SK-N-MC (cell line): ENCODE results near the gene TUBAL3.

ENCODE experiments used
- DNase-seq: peaks from one replicate; pipeline ENCODE4 v3.0.0-alpha.2; 2011; ENCODE audit warnings: low read depth, low spot score
- H3K27ac ChIP-seq: fragments of 200-600 bp; sonication (generic); 2 replicates; pipeline ENCODE4 v1.5.1; 2016; ENCODE audit warnings: mixed run types
- H3K36me3 ChIP-seq: fragments of 200-600 bp; sonication (generic); 2 replicates; pipeline ENCODE4 v1.6.1; 2017; ENCODE audit warnings: antibody characterized with exemption, low read length, mixed read lengths; ENCODE audit not compliant: insufficient read depth
- H3K4me3 ChIP-seq: fragments of 200-600 bp; sonication (generic); 2 replicates; pipeline ENCODE4 v1.5.1; 2016
- H3K9ac ChIP-seq: fragments of 200-600 bp; sonication (generic); 2 replicates; pipeline ENCODE4 v1.8.0; 2017; ENCODE audit warnings: mixed run types, mixed read lengths; ENCODE audit not compliant: insufficient read length
- H3K9me3 ChIP-seq: fragments of 200-600 bp; sonication (generic); 2 replicates; pipeline ENCODE4 v1.6.1; 2017; ENCODE audit warnings: low read depth, mild to moderate bottlenecking, antibody characterized with exemption, low read length, moderate library complexity, mixed read lengths
- EZH2 ChIP-seq: fragments of 200-600 bp; sonication (generic); IDR thresholded peaks from one replicate; pipeline ENCODE4 v1.6.1; 2017; ENCODE audit warnings: antibody characterized with exemption
- FOXP2 ChIP-seq: optimal IDR thresholded peaks from 2 replicates; pipeline ENCODE3; 2011; ENCODE audit warnings: mild to moderate bottlenecking, moderate library complexity; ENCODE audit not compliant: insufficient read depth; ENCODE audit errors: extremely low read length, control extremely low read depth
- POLR2AphosphoS5 ChIP-seq: IDR thresholded peaks from 2 replicates; pipeline ENCODE4 v1.6.1; 2012; ENCODE audit warnings: mild to moderate bottlenecking, low read depth, low read length, borderline replicate concordance

Gene TUBAL3

DNA sequence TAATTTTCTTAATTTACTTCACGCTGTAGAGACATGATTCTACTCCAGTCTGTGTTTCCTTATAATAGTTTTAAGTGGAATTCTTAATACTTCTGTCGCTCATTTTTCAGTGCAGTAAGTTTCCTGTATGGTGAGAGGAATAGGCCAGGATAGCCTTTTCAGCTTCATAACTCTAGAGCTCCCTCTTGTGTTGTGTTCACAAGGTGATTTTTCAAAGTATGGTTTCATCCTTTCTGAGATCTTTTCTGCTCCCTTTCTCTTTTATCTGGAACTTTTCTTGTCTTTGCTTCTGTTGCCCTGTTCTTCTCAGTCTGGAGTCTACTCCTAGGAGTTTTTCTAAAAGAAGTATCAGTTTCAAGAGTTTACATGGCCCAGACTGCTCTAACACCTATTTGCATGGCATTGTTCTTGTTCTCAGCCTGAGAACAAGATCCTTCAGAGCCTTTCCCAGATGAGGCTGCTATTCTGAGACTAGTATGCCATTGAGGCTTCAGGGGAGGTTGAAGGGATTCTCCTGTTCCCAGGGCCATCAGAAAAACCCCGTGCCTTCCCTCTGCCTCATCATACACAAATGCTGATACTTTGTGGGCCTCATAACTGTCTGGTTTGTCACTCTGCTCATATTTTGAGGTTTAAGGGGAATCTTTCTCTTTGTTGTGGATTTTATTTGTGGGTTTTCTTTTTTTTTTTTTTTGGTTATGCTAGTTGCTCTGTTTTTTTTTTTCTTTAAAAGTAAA, 29.6 kb upstream of the TUBAL3 start:
- no peak for DNase-seq
- Histone ChIP-seq H3K27ac (no peak overlapping the region), H3K9ac (no peak overlapping the region), H3K4me3 (no peak overlapping the region), H3K36me3 (peaks cover 10% of the 10 kb centered on the region), H3K9me3 (no peaks in the 10 kb centered on the region)
- TF ChIP-seq EZH2 (no peak), FOXP2 (no peak), POLR2AphosphoS5 (no peak)

DNA sequence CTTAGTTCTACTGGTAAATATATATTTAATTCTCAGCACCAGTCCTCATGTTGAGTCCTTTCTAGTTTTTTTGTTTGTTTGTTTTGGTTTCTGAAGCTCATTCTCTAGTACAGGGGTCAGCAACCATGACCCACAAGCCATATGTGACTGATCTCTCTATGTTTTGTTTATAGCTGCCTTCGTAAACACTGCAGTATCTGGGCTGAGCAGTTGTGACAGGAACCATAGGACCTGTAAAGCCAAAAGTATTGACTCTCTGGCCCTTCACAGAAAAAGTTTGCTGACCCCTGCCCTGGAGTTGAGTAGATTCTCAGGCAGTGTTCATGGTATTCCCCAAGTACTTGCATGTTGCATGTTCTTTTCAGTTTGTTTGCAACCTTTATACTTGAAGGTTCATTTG, 28.6 kb upstream of the TUBAL3 start:
- Histone ChIP-seq H3K4me3 (no peak overlapping the region), H3K27ac (no peak overlapping the region), H3K9ac (no peak overlapping the region), H3K9me3 (no peaks in the 10 kb centered on the region), H3K36me3 (peaks cover 13% of the 10 kb centered on the region)
- no peak for TF ChIP-seq POLR2AphosphoS5
- TF ChIP-seq FOXP2: no peak
- TF ChIP-seq EZH2: no peak
- no peak for DNase-seq

- no peak overlapping the region for H3K9ac ChIP-seq
- no peaks in the 10 kb centered on the region for H3K9me3 ChIP-seq
- peaks cover 13% of the 10 kb centered on the region for H3K36me3 ChIP-seq
- no peak overlapping the region for H3K4me3 ChIP-seq
- TF ChIP-seq POLR2AphosphoS5 (no peak), EZH2 (no peak), FOXP2 (no peak)
- H3K27ac ChIP-seq: peak overlapping the region; percentile 42; the same call in 1 of the 2 replicates
- no peak for DNase-seq
Observed at GRCh38 chr10:5428133-5428532, 23.5 kb upstream of the TUBAL3 start.

DNA sequence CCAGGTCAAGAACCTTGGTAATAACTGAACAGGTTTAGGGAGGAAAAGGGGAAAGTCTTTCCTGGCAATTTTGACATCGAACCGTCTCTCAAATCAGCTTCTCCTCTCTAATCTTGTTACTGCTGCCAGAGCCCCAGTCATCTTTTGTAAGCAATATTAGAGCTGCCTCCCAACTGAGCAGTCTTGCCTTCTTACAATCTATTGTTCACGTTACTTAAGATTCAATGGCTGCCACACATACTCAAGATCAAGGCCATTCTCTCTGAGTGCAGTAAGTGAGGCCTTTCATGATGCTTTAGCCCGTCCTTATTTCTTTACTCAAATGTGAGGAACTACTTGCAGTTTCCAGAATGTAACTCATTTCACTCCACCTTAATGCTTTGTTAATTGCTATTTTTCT, 20.1 kb upstream of the TUBAL3 start:
- H3K27ac ChIP-seq: no peak overlapping the region
- H3K4me3 ChIP-seq: no peak overlapping the region
- no peaks in the 10 kb centered on the region for H3K9me3 ChIP-seq
- no peak overlapping the region for H3K9ac ChIP-seq
- DNase-seq: no peak
- peaks cover 5% of the 10 kb centered on the region; the same call in 1 of the 2 replicates for H3K36me3 ChIP-seq
- TF ChIP-seq EZH2: no peak
- TF ChIP-seq FOXP2: no peak
- TF ChIP-seq POLR2AphosphoS5: no peak

DNA sequence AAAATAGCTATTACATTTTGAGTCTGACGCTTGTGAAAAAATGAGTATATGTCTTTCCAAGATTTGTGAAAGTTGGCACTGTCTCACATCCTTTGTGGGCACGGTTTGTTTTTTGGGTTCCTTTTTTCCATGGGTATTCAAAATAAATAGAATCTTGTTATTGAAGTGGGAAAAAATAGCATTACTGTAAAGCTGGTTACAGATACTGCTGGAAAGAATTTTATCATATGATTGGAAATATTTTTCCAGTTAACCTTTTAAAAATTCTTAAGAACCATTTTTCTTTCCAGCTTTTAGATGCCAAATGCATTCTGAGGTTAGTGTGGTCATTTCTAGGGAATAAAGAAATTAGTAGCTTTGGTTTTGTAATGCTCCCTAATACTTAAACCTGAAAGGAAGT, 19.1 kb upstream of the TUBAL3 start:
- Histone ChIP-seq H3K9ac (no peak overlapping the region), H3K4me3 (no peak overlapping the region), H3K27ac (no peak overlapping the region), H3K36me3 (no peaks in the 10 kb centered on the region), H3K9me3 (no peaks in the 10 kb centered on the region)
- TF ChIP-seq FOXP2: no peak
- no peak for TF ChIP-seq EZH2
- no peak for TF ChIP-seq POLR2AphosphoS5
- no peak for DNase-seq

GRCh38 chr10:5419466-5420094, 15.0 kb upstream of the TUBAL3 start:
- H3K36me3 ChIP-seq: no peaks in the 10 kb centered on the region
- no peak overlapping the region for H3K27ac ChIP-seq
- H3K9ac ChIP-seq: no peak overlapping the region
- no peak for TF ChIP-seq FOXP2
- no peak for TF ChIP-seq EZH2
- no peak for TF ChIP-seq POLR2AphosphoS5
- no peak for DNase-seq
- no peaks in the 10 kb centered on the region for H3K9me3 ChIP-seq
- H3K4me3 ChIP-seq: no peak overlapping the region

- Histone ChIP-seq H3K4me3 (no peak overlapping the region), H3K27ac (no peak overlapping the region), H3K36me3 (no peaks in the 10 kb centered on the region), H3K9me3 (no peaks in the 10 kb centered on the region), H3K9ac (no peak overlapping the region)
- DNase-seq: no peak
- TF ChIP-seq EZH2 (no peak), FOXP2 (no peak), POLR2AphosphoS5 (no peak)
Observed at GRCh38 chr10:5418584-5418983, 14.0 kb upstream of the TUBAL3 start.

DNA sequence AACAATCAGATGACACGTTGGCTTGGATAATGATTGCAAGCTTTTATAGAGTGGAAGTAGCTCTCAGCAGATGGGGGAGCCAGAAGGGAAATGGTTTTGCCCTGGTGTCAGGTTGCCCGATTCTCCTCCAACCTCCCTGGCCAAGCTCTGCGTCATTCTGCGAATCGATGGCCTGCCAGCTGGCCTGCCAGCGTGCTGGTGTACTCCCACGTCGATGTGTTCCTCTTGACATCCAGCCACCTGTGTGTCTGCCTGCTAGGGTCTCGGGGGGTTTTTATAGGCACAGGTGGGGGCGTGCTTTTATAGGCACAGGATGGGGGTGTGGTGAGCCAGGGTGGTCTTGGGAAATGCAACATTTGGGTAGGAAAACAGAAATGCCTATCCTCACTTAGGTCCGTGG, 12.4 kb upstream of the TUBAL3 start:
- no peak for TF ChIP-seq FOXP2
- no peak for TF ChIP-seq POLR2AphosphoS5
- no peak for TF ChIP-seq EZH2
- DNase-seq: no peak
- no peaks in the 10 kb centered on the region for H3K36me3 ChIP-seq

GRCh38 chr10:5413012-5413938, 8.6 kb upstream of the TUBAL3 start:
- no peak overlapping the region for H3K27ac ChIP-seq
- no peak for TF ChIP-seq POLR2AphosphoS5
- no peak for TF ChIP-seq EZH2
- no peak for TF ChIP-seq FOXP2

More for the DNA sequence above, 12.4 kb upstream of the TUBAL3 start:
- no peak overlapping the region for H3K9ac ChIP-seq
- no peaks in the 10 kb centered on the region for H3K9me3 ChIP-seq
- H3K27ac ChIP-seq: no peak overlapping the region
- no peak overlapping the region for H3K4me3 ChIP-seq

More at GRCh38 chr10:5413012-5413938, 8.6 kb upstream of the TUBAL3 start:
- Histone ChIP-seq H3K4me3 (peak overlapping the region; percentile 80), H3K36me3 (no peaks in the 10 kb centered on the region), H3K9me3 (no peaks in the 10 kb centered on the region), H3K9ac (peak overlapping the region; percentile 68)
- DNase-seq: no peak
